ENCODE results near the gene SENP2. TPM values are rescaled to one million over a fixed set of nuclear protein-coding genes. Genes with fewer than 3 reads are reported as not detected.
A peak's percentile ranks its signal among the peaks of the same experiment; 100 is the strongest.
"Not testable (repeated sequence)": the region's sequence is repeated elsewhere in the genome, so short reads cannot be mapped to it uniquely, and the experiment has no call there.

Gene SENP2
- total and polyA plus RNA-seq, 5 donors from 2014 or later, result 14.3 to 51.7 (median 19.8) TPM

DNA sequence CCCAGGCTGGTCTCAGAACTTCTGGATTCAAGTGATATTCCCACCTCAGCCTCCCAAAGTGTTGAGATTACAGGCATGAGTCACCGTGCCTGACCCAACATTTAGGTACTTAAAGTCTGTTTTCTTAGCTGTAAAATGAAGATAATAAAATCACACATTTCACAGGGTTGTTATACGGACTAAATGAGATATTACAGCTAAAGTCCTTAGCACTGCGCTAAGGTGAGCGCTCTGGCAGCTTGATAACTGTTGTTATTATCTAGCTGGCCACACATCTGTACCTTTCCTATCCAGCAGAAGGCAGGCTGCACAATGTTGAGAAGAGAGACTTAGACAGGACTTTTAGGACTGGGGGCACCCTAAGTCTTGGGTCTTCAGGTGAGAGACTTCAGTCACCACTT is 31.0 kb upstream of the SENP2 start:
- DNase-seq (no peak), ATAC-seq (ENCODE audit: low read depth in 2 of 2) (no peak)
- H3K36me3 Mint-ChIP-seq, result no peaks in the 10 kb centered on the region
- no peak overlapping the region for H3K27ac Mint-ChIP-seq
- H3K4me3 Mint-ChIP-seq, result no peak overlapping the region
- no peak overlapping the region for H3K27ac ChIP-seq (ENCODE audit: insufficient read depth, low read length, poor library complexity, severe bottlenecking)
- peaks cover 0 to 2% (median 0%) of the 10 kb centered on the region in 7 donors for H3K9me3 Mint-ChIP-seq
- H3K9me3 ChIP-seq (ENCODE audit: control insufficient read depth in 2 of 2, low read length in 2 of 2), result no peaks in the 10 kb centered on the region
- H3K4me1 Mint-ChIP-seq, result peaks cover 8 to 10% (median 9%) of the 10 kb centered on the region in 4 donors
- no peak overlapping the region for H3K4me3 ChIP-seq (ENCODE audit: low read depth, low read length)
- H3K4me1 ChIP-seq (ENCODE audit: control insufficient read depth, insufficient read depth, low read length, poor library complexity, severe bottlenecking), result peaks cover 6% of the 10 kb centered on the region
- peaks cover 16% of the 10 kb centered on the region for H3K27me3 Mint-ChIP-seq
- no peaks in the 10 kb centered on the region for H3K36me3 ChIP-seq (ENCODE audit: control insufficient read depth, insufficient read depth, low read length)
- H3K27me3 ChIP-seq (ENCODE audit: control insufficient read depth, insufficient read depth, low read length), result no peaks in the 10 kb centered on the region

DNA sequence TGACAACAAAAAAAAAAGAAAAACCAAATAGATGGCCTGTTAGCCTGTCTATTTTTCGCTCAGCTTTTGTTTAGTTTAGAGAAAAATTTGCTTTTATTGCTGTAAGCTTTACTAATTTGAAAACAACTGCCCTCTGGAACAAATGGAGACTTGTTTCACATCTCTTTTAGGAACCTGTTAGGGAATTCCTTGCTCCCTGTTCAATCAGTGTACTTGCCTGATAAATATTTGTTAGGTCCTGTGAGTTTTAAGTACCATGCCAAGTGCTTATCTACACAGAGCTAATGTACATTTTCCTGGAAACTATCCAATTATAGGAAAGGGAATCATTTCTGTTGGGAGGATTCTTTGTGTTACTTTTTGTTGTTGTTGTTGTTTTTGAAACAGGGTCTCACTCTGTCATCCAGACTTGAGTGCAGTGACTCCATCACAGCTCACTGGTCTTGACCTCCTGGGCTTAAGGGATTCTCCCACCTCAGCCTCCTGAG is 30.2 kb upstream of the SENP2 start:
- Histone ChIP-seq H3K4me1 (ENCODE audit: control insufficient read depth, insufficient read depth, low read length, poor library complexity, severe bottlenecking) (peaks cover 6% of the 10 kb centered on the region), H3K9me3 (ENCODE audit: control insufficient read depth in 2 of 2, low read length in 2 of 2) (no peaks in the 10 kb centered on the region), H3K27ac (ENCODE audit: insufficient read depth, low read length, poor library complexity, severe bottlenecking) (no peak overlapping the region), H3K4me3 (ENCODE audit: low read depth, low read length) (no peak overlapping the region), H3K27me3 (ENCODE audit: control insufficient read depth, insufficient read depth, low read length) (no peaks in the 10 kb centered on the region), H3K36me3 (ENCODE audit: control insufficient read depth, insufficient read depth, low read length) (no peaks in the 10 kb centered on the region)
- H3K27ac Mint-ChIP-seq, result no peak overlapping the region
- peaks cover 8 to 10% (median 9%) of the 10 kb centered on the region in 4 donors for H3K4me1 Mint-ChIP-seq
- H3K27me3 Mint-ChIP-seq, result peaks cover 20% of the 10 kb centered on the region
- peaks cover 0 to 5% (median 0%) of the 10 kb centered on the region in 7 donors for H3K9me3 Mint-ChIP-seq
- DNase-seq (no peak), ATAC-seq (ENCODE audit: low read depth in 2 of 2) (no peak)
- no peak overlapping the region for H3K4me3 Mint-ChIP-seq
- H3K36me3 Mint-ChIP-seq, result no peaks in the 10 kb centered on the region

DNA sequence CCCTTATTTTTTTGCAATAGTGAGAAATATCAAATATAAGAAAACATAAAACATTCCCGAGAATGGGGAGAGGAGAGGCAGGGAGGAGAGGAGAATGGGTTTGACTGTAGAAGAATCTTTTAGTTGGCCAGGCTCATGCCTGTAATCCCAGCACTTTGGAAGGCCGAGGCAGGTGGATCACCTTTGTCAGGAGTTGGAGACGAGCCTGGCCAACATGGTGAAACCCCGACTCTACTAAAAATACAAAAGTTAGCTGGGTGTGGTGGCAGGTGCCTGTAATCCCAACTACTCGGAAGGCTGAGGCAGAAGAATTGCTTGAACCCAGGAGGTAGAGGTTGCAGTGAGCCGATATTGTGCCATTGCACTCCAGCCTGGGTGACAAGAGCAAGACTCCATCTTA is 29.5 kb upstream of the SENP2 start:
- Mint-ChIP-seq H3K4me1 (peaks cover 8 to 13% (median 9%) of the 10 kb centered on the region in 4 donors), H3K27me3 (peaks cover 24% of the 10 kb centered on the region)
- not testable (repeated sequence) for H3K27ac ChIP-seq (ENCODE audit: insufficient read depth, low read length, poor library complexity, severe bottlenecking); ATAC-seq (ENCODE audit: low read depth in 2 of 2); H3K27ac Mint-ChIP-seq; DNase-seq; H3K4me1 ChIP-seq (ENCODE audit: control insufficient read depth, insufficient read depth, low read length, poor library complexity, severe bottlenecking); H3K9me3 Mint-ChIP-seq; H3K36me3 Mint-ChIP-seq; H3K9me3 ChIP-seq (ENCODE audit: control insufficient read depth in 2 of 2, low read length in 2 of 2); H3K4me3 Mint-ChIP-seq; H3K27me3 ChIP-seq (ENCODE audit: control insufficient read depth, insufficient read depth, low read length); H3K4me3 ChIP-seq (ENCODE audit: low read depth, low read length); H3K36me3 ChIP-seq (ENCODE audit: control insufficient read depth, insufficient read depth, low read length)

DNA sequence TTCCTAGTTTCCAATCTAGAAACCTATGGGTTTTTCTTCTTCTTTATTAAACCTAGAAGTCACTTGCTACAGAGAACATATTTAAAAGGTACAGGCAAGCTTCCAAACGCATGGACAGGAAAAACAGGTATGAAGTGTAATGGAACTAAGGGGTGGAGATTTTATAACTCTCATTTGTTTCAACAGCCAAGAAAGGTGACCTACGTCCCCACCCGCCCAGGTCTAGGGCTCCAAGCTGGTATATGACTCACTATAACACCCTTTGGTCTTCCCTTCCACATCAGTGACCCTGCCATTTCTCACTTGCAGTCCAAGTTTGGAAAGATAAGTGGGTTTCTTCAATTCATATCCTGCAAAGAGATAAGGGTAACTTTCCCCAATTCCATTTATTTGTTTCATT is 27.7 kb upstream of the SENP2 start:
- peaks cover 6% of the 10 kb centered on the region for H3K4me1 ChIP-seq (ENCODE audit: control insufficient read depth, insufficient read depth, low read length, poor library complexity, severe bottlenecking)
- Mint-ChIP-seq H3K27ac (no peak overlapping the region), H3K9me3 (peaks cover 0 to 5% (median 0%) of the 10 kb centered on the region in 7 donors), H3K4me3 (no peak overlapping the region), H3K4me1 (peaks cover 0 to 14% (median 8%) of the 10 kb centered on the region in 4 donors), H3K36me3 (no peaks in the 10 kb centered on the region), H3K27me3 (peaks cover 25% of the 10 kb centered on the region)
- no peak for DNase-seq
- no peaks in the 10 kb centered on the region for H3K36me3 ChIP-seq (ENCODE audit: control insufficient read depth, insufficient read depth, low read length)
- H3K27ac ChIP-seq (ENCODE audit: insufficient read depth, low read length, poor library complexity, severe bottlenecking), result no peak overlapping the region
- H3K4me3 ChIP-seq (ENCODE audit: low read depth, low read length), result no peak overlapping the region
- no peak for ATAC-seq (ENCODE audit: low read depth in 2 of 2)
- peaks cover 2% of the 10 kb centered on the region for H3K27me3 ChIP-seq (ENCODE audit: control insufficient read depth, insufficient read depth, low read length)
- no peaks in the 10 kb centered on the region for H3K9me3 ChIP-seq (ENCODE audit: control insufficient read depth in 2 of 2, low read length in 2 of 2)

DNA sequence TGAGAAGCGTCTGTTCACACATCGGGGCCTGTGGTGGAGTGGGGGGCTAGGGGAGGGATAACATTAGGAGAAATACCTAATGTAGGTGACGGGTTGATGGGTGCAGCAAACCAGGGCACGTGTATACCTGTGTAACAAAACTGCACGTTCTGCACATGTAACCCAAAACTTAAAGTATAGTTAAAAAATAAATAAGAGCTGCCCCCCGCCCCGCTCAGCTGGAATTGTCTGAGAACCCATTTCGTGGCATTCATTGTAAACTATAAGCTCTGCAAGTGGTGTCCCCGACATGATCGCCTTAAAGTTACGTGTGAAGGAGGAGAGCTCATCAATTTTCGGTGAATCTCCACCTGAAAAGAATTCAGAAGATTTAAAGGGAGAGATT is 26.4 kb upstream of the SENP2 start:
- no peak overlapping the region for H3K27ac Mint-ChIP-seq
- DNase-seq, result no peak

DNA sequence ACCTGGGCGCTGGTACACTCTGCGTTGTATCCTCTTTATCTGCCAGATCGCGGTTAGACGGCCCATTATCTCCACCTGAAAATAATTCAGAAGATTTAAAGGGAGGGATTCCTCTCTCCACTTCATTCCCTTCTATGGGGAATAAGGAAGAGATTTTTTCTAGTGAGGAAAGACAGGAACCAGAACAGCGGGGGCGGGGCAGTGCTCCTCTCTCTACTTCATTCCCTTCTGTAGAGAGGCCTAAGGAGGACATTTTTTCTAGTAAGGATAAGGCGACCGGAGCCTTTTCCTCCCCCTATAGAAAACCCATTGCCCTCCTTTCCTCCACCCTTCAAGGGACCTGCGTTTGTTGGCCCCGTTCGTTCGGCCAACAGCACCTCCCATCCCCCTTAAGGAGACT is 25.4 kb upstream of the SENP2 start:
- H3K27me3 Mint-ChIP-seq, result peaks cover 25% of the 10 kb centered on the region
- H3K36me3 ChIP-seq (ENCODE audit: control insufficient read depth, insufficient read depth, low read length), result no peaks in the 10 kb centered on the region
- no peaks in the 10 kb centered on the region for H3K9me3 ChIP-seq (ENCODE audit: control insufficient read depth in 2 of 2, low read length in 2 of 2)
- H3K4me1 Mint-ChIP-seq, result peaks cover 0 to 14% (median 8%) of the 10 kb centered on the region in 4 donors
- H3K4me1 ChIP-seq (ENCODE audit: control insufficient read depth, insufficient read depth, low read length, poor library complexity, severe bottlenecking), result peaks cover 6% of the 10 kb centered on the region
- no peak overlapping the region for H3K27ac Mint-ChIP-seq
- DNase-seq (no peak), ATAC-seq (ENCODE audit: low read depth in 2 of 2) (no peak)
- H3K27me3 ChIP-seq (ENCODE audit: control insufficient read depth, insufficient read depth, low read length), result peaks cover 2% of the 10 kb centered on the region
- no peaks in the 10 kb centered on the region for H3K36me3 Mint-ChIP-seq
- H3K4me3 Mint-ChIP-seq, result no peak overlapping the region
- peaks cover 0 to 4% (median 0%) of the 10 kb centered on the region in 7 donors for H3K9me3 Mint-ChIP-seq
- no peak overlapping the region for H3K4me3 ChIP-seq (ENCODE audit: low read depth, low read length)
- no peak overlapping the region for H3K27ac ChIP-seq (ENCODE audit: insufficient read depth, low read length, poor library complexity, severe bottlenecking)

More for the DNA sequence above, 26.4 kb upstream of the SENP2 start:
- Histone ChIP-seq H3K27me3 (ENCODE audit: control insufficient read depth, insufficient read depth, low read length) (peaks cover 2% of the 10 kb centered on the region), H3K9me3 (ENCODE audit: control insufficient read depth in 2 of 2, low read length in 2 of 2) (no peaks in the 10 kb centered on the region), H3K27ac (ENCODE audit: insufficient read depth, low read length, poor library complexity, severe bottlenecking) (no peak overlapping the region), H3K4me1 (ENCODE audit: control insufficient read depth, insufficient read depth, low read length, poor library complexity, severe bottlenecking) (peaks cover 6% of the 10 kb centered on the region), H3K36me3 (ENCODE audit: control insufficient read depth, insufficient read depth, low read length) (no peaks in the 10 kb centered on the region), H3K4me3 (ENCODE audit: low read depth, low read length) (no peak overlapping the region)
- Mint-ChIP-seq H3K27me3 (peaks cover 25% of the 10 kb centered on the region), H3K9me3 (peaks cover 0 to 4% (median 0%) of the 10 kb centered on the region in 7 donors), H3K36me3 (no peaks in the 10 kb centered on the region), H3K4me3 (peak overlapping the region in 2 of 4 donors; percentile 33 to 84), H3K4me1 (peaks cover 0 to 14% (median 8%) of the 10 kb centered on the region in 4 donors)
- ATAC-seq (ENCODE audit: low read depth in 2 of 2), result no peak

DNA sequence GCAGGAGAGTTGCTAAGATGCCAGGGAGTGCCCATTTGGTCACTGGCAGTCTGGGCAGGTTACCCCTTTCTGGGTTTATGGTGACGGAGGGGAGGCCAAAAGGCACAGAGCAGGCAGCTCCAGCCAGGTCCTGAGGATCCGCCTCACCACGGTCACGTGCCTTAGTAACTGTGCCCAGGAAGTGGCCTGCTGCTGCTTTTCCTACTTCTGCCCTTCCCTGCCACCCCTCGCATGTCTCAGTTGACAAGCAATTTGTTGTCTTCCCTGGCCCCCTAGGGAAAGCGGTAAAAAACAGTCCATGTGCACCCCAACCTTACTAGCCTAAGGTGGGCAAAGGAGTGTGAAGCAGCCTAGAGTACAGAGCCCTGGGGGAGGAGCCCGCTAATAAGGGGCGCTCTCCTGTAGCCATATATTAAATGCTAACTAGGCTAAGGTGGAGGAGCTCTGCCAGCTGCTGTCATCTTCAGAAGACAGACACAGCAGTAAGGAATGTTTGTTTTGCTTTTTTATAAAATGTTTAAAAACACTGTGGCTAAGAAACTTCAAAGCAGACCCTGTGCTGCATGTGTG is 24.6 kb upstream of the SENP2 start:
- Mint-ChIP-seq H3K9me3 (peaks cover 0 to 4% (median 0%) of the 10 kb centered on the region in 7 donors), H3K4me3 (peak overlapping the region in 1 of 4 donors; percentile 71), H3K27me3 (peaks cover 25% of the 10 kb centered on the region), H3K36me3 (no peaks in the 10 kb centered on the region), H3K4me1 (peaks cover 0 to 14% (median 8%) of the 10 kb centered on the region in 4 donors), H3K27ac (no peak overlapping the region)
- H3K36me3 ChIP-seq (ENCODE audit: control insufficient read depth, insufficient read depth, low read length), result no peaks in the 10 kb centered on the region
- ATAC-seq (ENCODE audit: low read depth in 2 of 2), result no peak
- no peak overlapping the region for H3K27ac ChIP-seq (ENCODE audit: insufficient read depth, low read length, poor library complexity, severe bottlenecking)
- H3K4me3 ChIP-seq (ENCODE audit: low read depth, low read length), result no peak overlapping the region
- H3K27me3 ChIP-seq (ENCODE audit: control insufficient read depth, insufficient read depth, low read length), result peaks cover 2% of the 10 kb centered on the region
- H3K4me1 ChIP-seq (ENCODE audit: control insufficient read depth, insufficient read depth, low read length, poor library complexity, severe bottlenecking), result peaks cover 6% of the 10 kb centered on the region
- DNase-seq, result no peak
- no peaks in the 10 kb centered on the region for H3K9me3 ChIP-seq (ENCODE audit: control insufficient read depth in 2 of 2, low read length in 2 of 2)

DNA sequence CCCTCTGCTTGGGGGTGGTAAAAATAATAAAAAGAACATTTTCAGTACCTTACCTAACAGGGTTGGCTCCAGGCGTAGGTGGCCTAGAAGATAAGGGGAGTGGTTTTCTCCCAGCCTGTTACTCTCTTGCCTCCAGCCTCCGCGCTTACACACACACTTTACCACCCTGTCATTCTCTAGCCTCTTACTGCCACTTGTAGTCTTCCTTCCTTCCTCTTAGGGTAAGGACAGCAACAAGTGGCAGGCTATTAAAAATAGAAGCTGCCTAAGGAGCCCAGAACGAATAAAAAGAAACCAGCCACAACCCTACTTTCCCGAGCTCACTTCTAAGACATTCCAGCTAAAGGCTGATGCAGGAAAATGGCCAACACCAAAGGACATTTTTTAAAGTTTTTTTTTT is 24.1 kb upstream of the SENP2 start:
- H3K9me3 Mint-ChIP-seq, result peaks cover 0 to 4% (median 0%) of the 10 kb centered on the region in 7 donors

More for the DNA sequence above, 24.1 kb upstream of the SENP2 start:
- H3K4me1 Mint-ChIP-seq, result peaks cover 0 to 14% (median 8%) of the 10 kb centered on the region in 4 donors
- H3K4me1 ChIP-seq (ENCODE audit: control insufficient read depth, insufficient read depth, low read length, poor library complexity, severe bottlenecking), result peaks cover 6% of the 10 kb centered on the region
- no peaks in the 10 kb centered on the region for H3K36me3 Mint-ChIP-seq
- peak overlapping the region in 1 of 3 donors; percentile 69 for H3K27ac Mint-ChIP-seq
- H3K4me3 Mint-ChIP-seq, result peak overlapping the region in 1 of 4 donors; percentile 32
- no peak overlapping the region for H3K4me3 ChIP-seq (ENCODE audit: low read depth, low read length)
- H3K27me3 ChIP-seq (ENCODE audit: control insufficient read depth, insufficient read depth, low read length), result peaks cover 2% of the 10 kb centered on the region
- no peak overlapping the region for H3K27ac ChIP-seq (ENCODE audit: insufficient read depth, low read length, poor library complexity, severe bottlenecking)
- H3K9me3 ChIP-seq (ENCODE audit: control insufficient read depth in 2 of 2, low read length in 2 of 2), result no peaks in the 10 kb centered on the region
- peaks cover 25% of the 10 kb centered on the region for H3K27me3 Mint-ChIP-seq
- ATAC-seq (ENCODE audit: low read depth in 2 of 2) (no peak), DNase-seq (no peak)
- H3K36me3 ChIP-seq (ENCODE audit: control insufficient read depth, insufficient read depth, low read length), result no peaks in the 10 kb centered on the region

Measured in CD4-positive, CD25-positive, alpha-beta regulatory T cell (primary cell).